ENCODE results near the gene IKBKE. TPM values are rescaled to one million over a fixed set of nuclear protein-coding genes. Genes with fewer than 3 reads are reported as not detected.

IKBKE gene
- total RNA-seq, 1 experiment from 2014 or later = 6.6 TPM

- H2BK20ac ChIP-seq (ENCODE audit: low read depth, low read length, poor library complexity, severe bottlenecking) = no peak overlapping the region
- H4K5ac ChIP-seq (ENCODE audit: insufficient read length, low read depth, low read length) = no peak overlapping the region
- peaks cover 5% of the 10 kb centered on the region; the same call in 1 of the 2 replicates for H3K4me1 ChIP-seq (ENCODE audit: insufficient read depth, low read length)
- DNase-seq = no peak
- Mint-ChIP-seq H3K9me3 (no peaks in the 10 kb centered on the region), H3K27ac (no peak overlapping the region), H3K4me1 (peaks cover 33 to 37% of the 10 kb centered on the region in 2 experiments), H3K36me3 (ENCODE audit: insufficient read depth in 1 of 3, low read depth in 3 of 3) (peaks cover 0 to 14% (median 5%) of the 10 kb centered on the region in 3 experiments; a peak in 6 of 7 replicates), H3K4me3 (no peak overlapping the region; a peak in 1 of 5 replicates), H3K27me3 (ENCODE audit: low read depth) (peaks cover 31% of the 10 kb centered on the region)
- no peaks in the 10 kb centered on the region for H3K79me2 ChIP-seq (ENCODE audit: insufficient read depth, low read length)
- H4K20me1 ChIP-seq (ENCODE audit: control insufficient read depth, insufficient read depth, insufficient read length) = no peaks in the 10 kb centered on the region
- H3K79me1 ChIP-seq (ENCODE audit: insufficient read depth, low read depth, low read length, poor library complexity, severe bottlenecking) = no peaks in the 10 kb centered on the region
- H3K23ac ChIP-seq (ENCODE audit: insufficient read length, low read depth, low read length) = no peak overlapping the region
- H3K27me3 ChIP-seq (ENCODE audit: insufficient read depth, low read length) = no peaks in the 10 kb centered on the region
- no peak overlapping the region for H2AFZ ChIP-seq (ENCODE audit: low read length)
- no CpG with 5 or more reads among the region's 2 CpGs for WGBS (ENCODE audit: extremely low coverage, insufficient read length, low lambda C conversion rate)
- no peak overlapping the region for H4K91ac ChIP-seq (ENCODE audit: insufficient read length, low read depth, low read length)
- no peak overlapping the region for H3T11ph ChIP-seq (ENCODE audit: low read length)
- H2BK15ac ChIP-seq (ENCODE audit: low read depth, low read length) = no peak overlapping the region
- no peak overlapping the region for H3K56ac ChIP-seq (ENCODE audit: insufficient read length, low read depth, low read length)
- H3K14ac ChIP-seq (ENCODE audit: insufficient read depth, low read length) = no peak overlapping the region
- H3K9me3 ChIP-seq (ENCODE audit: control insufficient read depth, low read depth, low read length) = no peaks in the 10 kb centered on the region
- no peak overlapping the region for H3K27ac ChIP-seq (ENCODE audit: insufficient read length, low read depth, low read length)
- H3K9ac ChIP-seq (ENCODE audit: extremely low read depth, insufficient read length, low read length) = no peak overlapping the region
- H3K4ac ChIP-seq (ENCODE audit: low read depth, low read length) = no peak overlapping the region
- TF ChIP-seq CTCF (conservative IDR thresholded peaks at IDR 0.05) = no peak
- H2AK5ac ChIP-seq (ENCODE audit: insufficient read length, low read length) = no peak overlapping the region
- H4K8ac ChIP-seq (replicated peaks; ENCODE audit: insufficient read length, low read depth, low read length) = no peak overlapping the region
- no peak overlapping the region for H2BK120ac ChIP-seq (ENCODE audit: low read depth, low read length, poor library complexity, severe bottlenecking)
- peaks cover 6% of the 10 kb centered on the region for H3K23me2 ChIP-seq (ENCODE audit: insufficient read length, low read depth, low read length, poor library complexity, severe bottlenecking)
- no peak overlapping the region for H2BK12ac ChIP-seq (ENCODE audit: insufficient read length, low read depth, low read length)
- no peak overlapping the region for H3K18ac ChIP-seq (ENCODE audit: insufficient read length, low read depth, low read length)
- H3K4me2 ChIP-seq (ENCODE audit: insufficient read depth, insufficient read length, low read length) = no peak overlapping the region
- H2BK5ac ChIP-seq (ENCODE audit: insufficient read length, low read length) = no peak overlapping the region
Measured at GRCh38 chr1:206465951-206466350, 4.3 kb upstream of the IKBKE start.

Measured in H9 (cell line).